HCT116 (cell line): ENCODE data around the gene STARD7. TPM values are rescaled to one million over a fixed set of nuclear protein-coding genes. Genes with fewer than 3 reads are reported as not detected.

ENCODE experiments used
- ATAC-seq: fragments of 200-7000 bp; cut with Tn5 transposase; 2 replicates; pipeline ENCODE4 v1.9.1; 2020; ENCODE audit warnings: mild to moderate bottlenecking, moderate library complexity
- BruUV-seq: library from RNA; stranded (reverse); fragments of 400-500 nt; replicated peaks from 2 replicates; lab custom pipeline; 2021; lab: Mats Ljungman, UMichigan
- CTCF ChIA-PET: fragments of 300-600 bp; sonication (Branson Sonifier 250); formaldehyde crosslinking; loops from one replicate; lab custom pipeline; 2021; ENCODE audit warnings: antibody characterized with exemption; lab: Charles Lee
- POLR2A ChIA-PET: fragments of 300-600, 350-600 bp; sonication (Branson Sonifier 250); formaldehyde crosslinking; loops from one replicate; lab custom pipeline; 2021; ENCODE audit warnings: antibody characterized with exemption; lab: Charles Lee
- RAD21 ChIA-PET, 2 experiments: fragments of 300-600 bp; sonication (Branson Sonifier 250); formaldehyde crosslinking; loops; one replicate each; lab custom pipeline; 2023; ENCODE audit warnings: low total read pairs in 2 of 2; ENCODE audit not compliant: uncharacterized antibody in 2 of 2, unreplicated experiment in 2 of 2, low non-redundant PET in 1 of 2; lab: Charles Lee
- DNase-seq: peaks from one replicate; pipeline ENCODE4 v3.0.0-alpha.2; 2010; ENCODE audit warnings: low read depth, low spot score
- H2AFZ ChIP-seq: fragments of 200-600 bp; shearing (Covaris generic), sonication (generic); 2 replicates; pipeline ENCODE4 v1.6.1; 2017; ENCODE audit warnings: low read depth, mixed run types, mixed read lengths, antibody characterized with exemption, low read length; ENCODE audit not compliant: poor library complexity, severe bottlenecking
- H3K27ac ChIP-seq: 2 replicates; pipeline ENCODE4 v1.5.1; 2012; ENCODE audit warnings: low read depth, low read length
- H3K27me3 ChIP-seq: fragments of 200-600 bp; sonication (generic); 2 replicates; pipeline ENCODE4 v1.6.1; 2016; ENCODE audit warnings: mixed run types, low read length, mixed read lengths; ENCODE audit not compliant: insufficient read depth
- H3K36me3 ChIP-seq, 2 experiments: fragments of 200-500 bp in 1 of 2; fragments of 200-600 bp in 1 of 2; sonication (Bioruptor generic) in 1 of 2; sonication (generic) in 1 of 2; 2 replicates each; pipeline versions ENCODE4 v1.5.1 to v1.6.1; 2014 to 2016; ENCODE audit warnings: low read length in 2 of 2, inconsistent platforms in 1 of 2, mixed read lengths in 1 of 2, mixed run types in 1 of 2; ENCODE audit not compliant: insufficient read depth in 2 of 2, control insufficient read depth in 1 of 2
- H3K4me1 ChIP-seq, 2 experiments: fragments of 200-600 bp in 1 of 2; sonication (generic) in 1 of 2; 2 replicates each; pipeline versions ENCODE4 v1.5.1 to v1.6.1; 2012 to 2017; ENCODE audit warnings: low read length in 2 of 2, inconsistent platforms in 1 of 2, mild to moderate bottlenecking in 1 of 2, mixed read lengths in 1 of 2, mixed run types in 1 of 2, moderate library complexity in 1 of 2; ENCODE audit not compliant: insufficient read depth in 2 of 2, control insufficient read depth in 1 of 2
- H3K4me2 ChIP-seq: fragments of 200-600 bp; sonication (generic); 2 replicates; pipeline ENCODE4 v1.6.1; 2017; ENCODE audit warnings: mixed run types, low read length, mixed read lengths
- H3K4me3 ChIP-seq, 2 experiments: fragments of 200-600 bp in 1 of 2; sonication (generic) in 1 of 2; replicated peaks in 1 of 2; 2 replicates each; pipeline ENCODE4 v1.5.1; 2011 to 2016; ENCODE audit warnings: low read length in 2 of 2, control low read depth in 1 of 2, low read depth in 1 of 2, mild to moderate bottlenecking in 1 of 2, mixed read lengths in 1 of 2, mixed run types in 1 of 2
- H3K79me2 ChIP-seq: fragments of 200-600 bp; sonication (generic); 2 replicates; pipeline ENCODE4 v1.6.1; 2017; ENCODE audit warnings: mild to moderate bottlenecking, mixed run types, low read length, moderate library complexity, mixed read lengths; ENCODE audit not compliant: insufficient read depth
- H3K9ac ChIP-seq: fragments of 200-600 bp; sonication (generic); 2 replicates; pipeline ENCODE4 v1.6.1; 2016; ENCODE audit warnings: low read length, mixed read lengths
- H3K9me2 ChIP-seq: fragments of 200-600 bp; sonication (generic), shearing (Covaris generic); 2 replicates; pipeline ENCODE4 v1.6.1; 2017; ENCODE audit warnings: mixed run types, mild to moderate bottlenecking, moderate library complexity; ENCODE audit not compliant: insufficient read depth
- H3K9me3 ChIP-seq, 2 experiments: fragments of 200-500 bp in 1 of 2; fragments of 200-600 bp in 1 of 2; sonication (Bioruptor generic) in 1 of 2; sonication (generic) in 1 of 2; 2 replicates each; pipeline ENCODE4 v1.6.1; 2014 to 2017; ENCODE audit warnings: low read length in 2 of 2, mixed read lengths in 2 of 2, inconsistent platforms in 1 of 2, low read depth in 1 of 2, mild to moderate bottlenecking in 1 of 2, mixed run types in 1 of 2, moderate library complexity in 1 of 2; ENCODE audit not compliant: control insufficient read depth in 1 of 2, insufficient read depth in 1 of 2
- H4K20me1 ChIP-seq: fragments of 200-600 bp; sonication (generic), shearing (Covaris generic); 2 replicates; pipeline ENCODE4 v1.6.1; 2017; ENCODE audit warnings: mixed run types, mild to moderate bottlenecking, moderate library complexity; ENCODE audit not compliant: insufficient read depth
- CEBPB ChIP-seq: IDR thresholded peaks from 2 replicates; pipeline ENCODE4 v1.6.1; 2012; ENCODE audit warnings: low read depth
- ELF1 ChIP-seq: IDR thresholded peaks from 2 replicates; pipeline ENCODE4 v1.6.1; 2012; ENCODE audit warnings: low read depth, borderline replicate concordance
- EZH2 ChIP-seq: fragments of 200-600 bp; sonication (generic); IDR thresholded peaks from 2 replicates; pipeline ENCODE4 v1.6.1; 2017; ENCODE audit warnings: antibody characterized with exemption, mixed run types
- FOSL1 ChIP-seq: IDR thresholded peaks from 2 replicates; pipeline ENCODE4 v1.6.1; 2012; ENCODE audit warnings: low read depth
- MAX ChIP-seq: IDR thresholded peaks from 2 replicates; pipeline ENCODE4 v1.6.1; 2012
- RAD21 ChIP-seq: IDR thresholded peaks from 2 replicates; pipeline ENCODE4 v1.6.1; 2012; ENCODE audit warnings: low read depth, mild to moderate bottlenecking
- SIN3A ChIP-seq: IDR thresholded peaks from 2 replicates; pipeline ENCODE4 v1.6.1; 2012; ENCODE audit warnings: low read depth
- SRF ChIP-seq: IDR thresholded peaks from 2 replicates; pipeline ENCODE4 v1.6.1; 2012; ENCODE audit warnings: low read depth
- YY1 ChIP-seq: IDR thresholded peaks from 2 replicates; pipeline ENCODE4 v1.6.1; 2011; ENCODE audit warnings: low read length, low read depth, moderate library complexity, mild to moderate bottlenecking; ENCODE audit not compliant: insufficient replicate concordance; ENCODE audit errors: extremely low read depth
- ZBTB33 ChIP-seq: IDR thresholded peaks from 2 replicates; pipeline ENCODE4 v1.6.1; 2011; ENCODE audit warnings: mild to moderate bottlenecking, low read length, moderate library complexity; ENCODE audit not compliant: insufficient replicate concordance; ENCODE audit errors: extremely low read depth
- ZFX ChIP-seq: fragments of 450-650 bp; IDR thresholded peaks from 2 replicates; pipeline ENCODE4 v1.6.1; 2017
- ZNF274 ChIP-seq: fragments of 200-500 bp; sonication (Bioruptor generic); IDR thresholded peaks from 2 replicates; pipeline ENCODE4 v1.6.1; 2014; ENCODE audit warnings: mild to moderate bottlenecking, low read depth, low read length, inconsistent platforms
- intact Hi-C: fragments of 100-400 bp; cut with micrococcal nuclease; formaldehyde crosslinking; loops from 2 replicates; pipeline ENCODE4 v1.10.0; 2022
- total RNA-seq: library from RNA; stranded (reverse); gene quantifications from one replicate; pipeline ENCODE4 v1.2.1, GENCODE V29; 2021; ENCODE audit not compliant: unreplicated experiment

Gene STARD7
- total RNA-seq, 1 experiment from 2014 or later = 160 TPM

GRCh38 chr2:96205888-96206287 is 2.7 kb downstream of the STARD7 start:
- Histone ChIP-seq H3K4me1 (peaks cover 14 to 30% of the 10 kb centered on the region in 2 experiments), H3K79me2 (peaks cover 86% of the 10 kb centered on the region), H3K9me3 (no peaks in the 10 kb centered on the region), H3K36me3 (0 out of 4 replicates have a peak, but pooled peaks cover 0 to 2% of the 10 kb centered on the region in 2 experiments), H2AFZ (no peak overlapping the region), H3K27ac (no peak overlapping the region), H3K9me2 (no peaks in the 10 kb centered on the region)
- no TSS peak for BruUV-seq
- POLR2A ChIA-PET = interaction anchor here (0.7 kb wide), 1 partner anchor 95 kb away, joined by 7 read pairs; no protein-coding TSS in a partner anchor
- RAD21 ChIA-PET = no interaction called here
- CTCF ChIA-PET = no interaction called here
- TF ChIP-seq SIN3A (no peak), CEBPB (no peak), EZH2 (no peak), ZBTB33 (no peak), ELF1 (no peak), RAD21 (no peak), ZNF274 (no peak), FOSL1 (no peak), SRF (no peak), ZFX (no peak), YY1 (no peak), MAX (no peak)
- TF ChIP-seq, all 23 proteins: peak for 0
- peaks cover 49% of the 10 kb centered on the region; the same call in 1 of the 2 replicates for H4K20me1 ChIP-seq
- no peak overlapping the region for H3K4me3 ChIP-seq
- no peak overlapping the region for H3K9ac ChIP-seq
- intact Hi-C loops = no loop called here
- ATAC-seq (no peak), DNase-seq (no peak)
- no peaks in the 10 kb centered on the region for H3K27me3 ChIP-seq
- peak overlapping the region; percentile 8; the same call in 1 of the 2 replicates for H3K4me2 ChIP-seq
